NCI-H1436 (cell line): ENCODE measurements around the gene BACH2.
A peak's percentile ranks its signal among the peaks of the same experiment; 100 is the strongest.

Experiments used
- DNase-seq: peaks from one replicate; lab custom pipeline; 2025; lab: John Stamatoyannopoulos, UW

The BACH2 gene

GRCh38 chr6:90028066-90028778 lies 268.4 kb downstream of the BACH2 start:
- DNase-seq, result no peak

GRCh38 chr6:90026216-90026615 lies 270.4 kb downstream of the BACH2 start:
- DNase-seq, result no peak

DNA sequence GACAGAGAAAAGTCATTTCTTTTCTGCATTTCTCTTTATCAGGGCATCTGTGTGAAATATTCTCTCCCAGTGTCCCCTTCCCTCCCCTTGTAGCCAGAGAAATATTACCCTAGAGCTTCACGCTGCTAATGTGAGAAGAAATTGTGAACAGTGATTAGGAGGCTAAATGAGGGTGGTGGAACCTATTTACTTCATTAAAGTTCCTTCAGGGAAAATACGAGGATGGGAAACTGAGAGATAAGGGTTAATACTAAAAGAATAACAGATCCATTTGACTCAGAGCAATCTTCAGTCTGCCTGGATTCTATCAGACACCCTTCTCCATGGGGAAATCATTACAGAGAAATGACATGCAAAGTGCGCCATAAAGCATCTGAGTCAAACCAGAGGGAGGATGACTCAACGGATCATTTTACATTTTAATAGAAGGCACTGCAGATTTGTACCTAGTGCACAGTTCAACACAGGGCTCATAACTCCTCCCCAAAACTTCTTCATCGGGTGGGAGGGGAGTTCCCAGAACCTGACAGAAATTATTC lies 271.1 kb downstream of the BACH2 start:
- peak; percentile 67 for DNase-seq

GRCh38 chr6:90024633-90025032 lies 272.0 kb downstream of the BACH2 start:
- no peak for DNase-seq

DNA sequence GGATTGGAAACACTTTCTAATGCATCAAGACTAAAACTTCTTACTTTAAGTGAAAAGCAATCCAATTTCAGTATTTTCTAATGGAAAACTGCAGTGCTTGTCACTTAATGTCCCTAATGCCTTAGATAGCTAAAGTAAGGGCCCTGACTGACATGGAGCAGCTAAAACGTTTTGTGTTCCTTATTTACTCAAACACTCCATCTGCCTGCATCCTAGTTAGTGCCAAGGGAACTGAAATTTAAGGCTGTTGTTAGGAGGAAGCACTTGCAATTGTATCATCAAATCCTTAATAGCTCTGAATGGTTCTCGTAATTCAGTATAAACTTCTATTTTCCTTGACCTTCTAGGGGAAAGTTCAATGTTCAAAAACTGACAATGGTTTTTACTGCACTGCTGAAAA lies 274.9 kb downstream of the BACH2 start:
- DNase-seq, result no peak

- no peak for DNase-seq
Observed at GRCh38 chr6:90020746-90021145, 275.9 kb downstream of the BACH2 start.

- no peak for DNase-seq
Observed at GRCh38 chr6:90019216-90019615, 277.4 kb downstream of the BACH2 start.

- no peak for DNase-seq
Observed at GRCh38 chr6:90015883-90016282, 280.8 kb downstream of the BACH2 start.

GRCh38 chr6:90008908-90009501 lies 287.6 kb downstream of the BACH2 start:
- no peak for DNase-seq

GRCh38 chr6:90008189-90008907 lies 288.3 kb downstream of the BACH2 start:
- no peak for DNase-seq

DNA sequence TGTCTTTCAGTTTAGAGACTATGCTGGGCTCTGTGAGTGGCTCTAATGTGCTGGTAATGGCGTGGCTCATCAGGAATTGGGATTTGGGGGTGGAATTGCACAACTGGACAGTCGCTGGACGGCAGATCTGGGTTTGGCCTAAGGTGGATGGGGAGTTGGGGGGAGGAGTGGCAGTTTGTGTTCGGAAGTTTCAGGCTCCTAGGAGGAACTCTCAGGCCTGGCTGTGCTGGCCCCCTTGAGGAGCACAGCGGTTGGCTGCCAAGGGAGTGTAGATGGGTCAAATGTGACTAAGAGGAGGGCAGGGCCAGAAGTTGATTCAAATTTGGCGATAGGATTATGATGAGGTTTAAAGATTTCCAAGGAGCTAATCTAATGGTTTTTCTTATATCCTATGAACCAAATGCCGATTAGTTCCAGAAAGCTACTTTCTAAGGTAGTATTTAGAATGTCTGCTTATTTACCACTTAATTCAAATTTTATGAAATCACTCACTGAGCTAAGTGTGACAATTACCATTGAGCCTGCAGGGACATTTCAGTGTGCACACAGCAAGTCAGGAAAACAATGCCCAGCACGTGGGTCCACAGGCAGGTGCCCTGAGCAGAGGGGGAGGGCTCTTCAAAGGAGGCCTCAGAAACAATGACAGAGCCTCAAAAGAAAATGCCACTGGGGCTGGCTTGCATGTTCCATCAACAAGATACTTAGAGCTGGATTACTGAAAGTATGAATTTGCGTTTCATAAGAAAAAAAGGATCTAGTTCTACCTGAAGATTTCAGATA lies 291.4 kb downstream of the BACH2 start:
- DNase-seq, result peak; percentile 62

- no peak for DNase-seq
Observed at GRCh38 chr6:90004511-90004910, 292.1 kb downstream of the BACH2 start.

DNA sequence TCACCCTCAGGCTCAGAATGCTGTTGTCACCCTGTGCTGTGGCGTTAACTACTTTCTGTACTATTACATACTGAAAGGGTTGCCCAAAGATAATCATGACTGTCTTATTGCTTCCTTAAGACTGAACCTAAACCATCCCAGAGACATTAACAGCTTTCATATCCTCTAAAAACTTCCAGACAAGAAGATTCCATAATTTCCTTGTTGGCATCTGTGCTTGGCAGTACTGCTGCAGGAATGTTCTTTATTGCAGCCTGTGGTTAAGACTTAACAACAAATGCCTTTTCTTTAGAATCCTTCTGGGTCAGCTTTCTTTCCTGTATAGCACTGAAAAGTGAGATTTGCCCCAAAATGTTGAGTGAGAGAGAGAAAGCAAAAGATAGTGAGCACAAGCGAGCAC lies 292.7 kb downstream of the BACH2 start:
- DNase-seq, result no peak

DNA sequence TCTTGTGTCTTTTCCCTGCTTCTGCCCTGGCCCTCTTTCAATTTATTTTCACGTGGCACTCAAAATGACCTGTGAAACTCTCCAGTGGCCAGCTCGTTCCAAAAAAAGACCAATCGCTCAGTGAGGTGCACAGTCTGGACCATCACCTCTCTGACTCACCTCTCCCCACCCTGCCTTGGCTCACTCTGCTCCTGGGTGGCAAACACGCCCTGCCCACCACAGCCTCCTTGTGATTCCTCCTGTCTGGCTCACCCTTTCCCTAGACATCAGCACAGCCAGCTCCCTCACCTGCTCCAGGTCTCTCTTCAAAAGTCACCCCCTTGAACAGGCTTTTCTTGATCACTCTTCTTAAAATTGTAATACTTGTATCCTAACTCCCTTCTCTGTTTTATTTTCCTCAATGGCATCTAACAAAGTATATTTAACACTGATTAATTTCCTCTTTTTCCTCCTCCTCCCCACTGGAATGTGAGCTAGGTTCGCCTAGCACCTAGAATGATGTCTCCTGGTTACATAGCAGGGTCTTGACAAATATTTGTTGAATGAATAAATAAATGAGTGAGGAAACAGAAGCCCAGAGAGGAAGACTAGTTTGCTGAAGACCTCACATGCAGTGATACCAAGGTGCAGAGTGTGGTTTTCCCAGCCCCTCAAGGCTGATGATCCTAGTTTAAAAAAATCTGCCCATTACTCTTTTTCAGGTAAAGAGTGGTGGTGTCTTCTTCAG lies 293.4 kb downstream of the BACH2 start:
- DNase-seq, result no peak

- DNase-seq, result no peak
Observed at GRCh38 chr6:90000864-90001731, 295.5 kb downstream of the BACH2 start.

- no peak for DNase-seq
Observed at GRCh38 chr6:89999945-90000825, 296.5 kb downstream of the BACH2 start.

GRCh38 chr6:89999154-89999553 lies 297.5 kb downstream of the BACH2 start:
- DNase-seq, result peak; percentile 97

GRCh38 chr6:89997456-89998445 lies 298.9 kb downstream of the BACH2 start:
- no peak for DNase-seq
